Common myeloid progenitor, CD34-positive (primary cell): Measurements from ENCODE around the gene ARMC9.
A peak's percentile ranks its signal among the peaks of the same experiment; 100 is the strongest.

Experiments used
- CTCF ChIA-PET: fragments of 350-600 bp; sonication (Branson Sonifier 250); formaldehyde crosslinking; loops from one replicate; lab custom pipeline; 2021; ENCODE audit warnings: antibody characterized with exemption; lab: Charles Lee
- POLR2A ChIA-PET: fragments of 350-600 bp; sonication (Branson Sonifier 250); formaldehyde crosslinking; loops from one replicate; lab custom pipeline; 2021; ENCODE audit warnings: antibody characterized with exemption; lab: Charles Lee
- DNase-seq, 3 donors: peaks; one replicate each; pipeline versions ENCODE4 v3.0.0 to v3.0.0-alpha.2; 2013
- H3K27ac ChIP-seq, 2 experiments: 1 replicate in 1 of 2; 2 replicates in 1 of 2; pipeline ENCODE4 v1.7.0; 2013; ENCODE audit warnings: inconsistent platforms in 2 of 2, low read length in 2 of 2, mild to moderate bottlenecking in 2 of 2, low read depth in 1 of 2, moderate library complexity in 1 of 2; ENCODE audit not compliant: severe bottlenecking in 2 of 2, insufficient read depth in 1 of 2, poor library complexity in 1 of 2
- H3K27me3 ChIP-seq, 5 experiments: replicated peaks in 2 of 5; 1 replicate in 3 of 5; 2 replicates in 2 of 5; pipeline versions ENCODE4 v1.6.1 to v1.7.0; 2013; ENCODE audit warnings: low read length in 4 of 5, mild to moderate bottlenecking in 2 of 5, moderate library complexity in 2 of 5, inconsistent platforms in 1 of 5; ENCODE audit not compliant: insufficient read depth in 5 of 5, control insufficient read depth in 4 of 5
- H3K36me3 ChIP-seq, 4 experiments: 1 replicate in 2 of 4; 2 replicates in 2 of 4; pipeline versions ENCODE4 v1.6.1 to v1.7.0; 2013; ENCODE audit warnings: low read length in 3 of 4, control low read depth in 1 of 4, mild to moderate bottlenecking in 1 of 4; ENCODE audit not compliant: control insufficient read depth in 4 of 4, insufficient read depth in 4 of 4
- H3K4me1 ChIP-seq, 4 experiments: 1 replicate in 3 of 4; 2 replicates in 1 of 4; pipeline versions ENCODE4 v1.6.1 to v1.7.1; 2013; ENCODE audit warnings: low read length in 3 of 4, mild to moderate bottlenecking in 3 of 4, control low read depth in 1 of 4, inconsistent platforms in 1 of 4, moderate library complexity in 1 of 4; ENCODE audit not compliant: control insufficient read depth in 4 of 4, insufficient read depth in 4 of 4; ENCODE audit errors: control extremely low read depth in 1 of 4
- H3K4me3 ChIP-seq, 7 experiments: 1 replicate in 4 of 7; 2 replicates in 3 of 7; pipeline versions ENCODE4 v1.5.1 to v1.7.0; 2013; ENCODE audit warnings: mild to moderate bottlenecking in 7 of 7, low read length in 6 of 7, moderate library complexity in 6 of 7, inconsistent platforms in 2 of 7, low read depth in 2 of 7, control low read depth in 1 of 7; ENCODE audit not compliant: insufficient read depth in 4 of 7, control insufficient read depth in 1 of 7; ENCODE audit errors: extremely low read depth in 1 of 7
- H3K9me3 ChIP-seq, 5 experiments: 1 replicate in 4 of 5; 2 replicates in 1 of 5; pipeline versions ENCODE4 v1.6.1 to v1.7.1; 2013; ENCODE audit warnings: low read length in 4 of 5, mild to moderate bottlenecking in 2 of 5, inconsistent platforms in 1 of 5, low read depth in 1 of 5, moderate library complexity in 1 of 5; ENCODE audit not compliant: control insufficient read depth in 4 of 5, insufficient read depth in 2 of 5; ENCODE audit errors: control extremely low read depth in 1 of 5
- WGBS: methylation state at CpG from one replicate; pipeline ENCODE4 v1.1.5; 2013; ENCODE audit not compliant: insufficient coverage; 5-methylcytosine and 5-hydroxymethylcytosine counted together

The ARMC9 gene

GRCh38 chr2:231235217-231235616 lies 36.8 kb downstream of the ARMC9 start:
- ChIA-PET CTCF (interaction anchor here (0.9 to 1.1 kb wide), 4 partner anchors 9 to 177 kb away, joined by 4 read pairs; no protein-coding TSS in a partner anchor), POLR2A (no interaction called here)
- Histone ChIP-seq H3K27ac (no peak overlapping the region), H3K4me3 (no peak overlapping the region), H3K4me1 (peaks cover 0 to 4% (median 2%) of the 10 kb centered on the region in 4 experiments), H3K9me3 (no peaks in the 10 kb centered on the region), H3K36me3 (no peaks in the 10 kb centered on the region), H3K27me3 (no peaks in the 10 kb centered on the region)
- DNase-seq = peak in 2 of 3 donors; percentile 26 to 71
- 94% methylated on average over 5 of the region's 5 CpGs for WGBS

GRCh38 chr2:231238689-231239088 lies 40.3 kb downstream of the ARMC9 start:
- H3K36me3 ChIP-seq = no peaks in the 10 kb centered on the region
- H3K27ac ChIP-seq = no peak overlapping the region
- ChIA-PET CTCF (interaction anchor here (0.7 to 3.4 kb wide), 5 partner anchors 8 to 174 kb away, joined by 3 to 27 read pairs (median 4); no protein-coding TSS in a partner anchor), POLR2A (no interaction called here)
- H3K9me3 ChIP-seq = no peaks in the 10 kb centered on the region
- DNase-seq = peak in 1 of 3 donors; percentile 20
- H3K4me3 ChIP-seq = no peak overlapping the region
- 90% methylated on average over 2 of the region's 3 CpGs for WGBS
- no peaks in the 10 kb centered on the region for H3K27me3 ChIP-seq
- H3K4me1 ChIP-seq = peaks cover 0 to 9% (median 4%) of the 10 kb centered on the region in 4 experiments

- Histone ChIP-seq H3K27me3 (no peaks in the 10 kb centered on the region), H3K9me3 (no peaks in the 10 kb centered on the region), H3K36me3 (no peaks in the 10 kb centered on the region), H3K27ac (no peak overlapping the region), H3K4me3 (no peak overlapping the region), H3K4me1 (peaks cover 0 to 9% (median 5%) of the 10 kb centered on the region in 4 experiments)
- POLR2A ChIA-PET = no interaction called here
- no peak for DNase-seq
- 95% methylated on average over 3 of the region's 10 CpGs for WGBS
- CTCF ChIA-PET = interaction anchor here (0.9 to 3.4 kb wide), 4 partner anchors 10 to 173 kb away, joined by 3 to 27 read pairs (median 8); no protein-coding TSS in a partner anchor
These were observed 41.3 kb downstream of the ARMC9 start for GRCh38 chr2:231239751-231240150.

- no peak overlapping the region for H3K4me3 ChIP-seq
- no peaks in the 10 kb centered on the region for H3K36me3 ChIP-seq
- H3K27me3 ChIP-seq = no peaks in the 10 kb centered on the region
- peak in 2 of 3 donors; percentile 50 to 58 for DNase-seq
- CTCF ChIA-PET = no interaction called here
- 51% methylated on average over 5 of the region's 7 CpGs for WGBS
- no peak overlapping the region for H3K27ac ChIP-seq
- POLR2A ChIA-PET = no interaction called here
- no peaks in the 10 kb centered on the region for H3K9me3 ChIP-seq
- H3K4me1 ChIP-seq = peaks cover 0 to 10% (median 6%) of the 10 kb centered on the region in 4 experiments
These were observed 43.5 kb downstream of the ARMC9 start for GRCh38 chr2:231241755-231242507.

- H3K4me3 ChIP-seq = no peak overlapping the region
- WGBS = 100% methylated on average over 5 of the region's 7 CpGs
- no peaks in the 10 kb centered on the region for H3K9me3 ChIP-seq
- POLR2A ChIA-PET = no interaction called here
- H3K4me1 ChIP-seq = peaks cover 0 to 10% (median 6%) of the 10 kb centered on the region in 4 experiments
- no peak overlapping the region for H3K27ac ChIP-seq
- CTCF ChIA-PET = interaction anchor here (0.7 to 4.2 kb wide), 9 partner anchors 8 to 317 kb away, joined by 3 to 25 read pairs (median 4); no protein-coding TSS in a partner anchor
- DNase-seq = no peak
- H3K36me3 ChIP-seq = no peaks in the 10 kb centered on the region
- no peaks in the 10 kb centered on the region for H3K27me3 ChIP-seq
These were observed 45.4 kb downstream of the ARMC9 start for GRCh38 chr2:231243866-231244265.

GRCh38 chr2:231244382-231245248 lies 46.2 kb downstream of the ARMC9 start:
- H3K4me3 ChIP-seq = no peak overlapping the region
- no peak for DNase-seq
- peaks cover 0 to 10% (median 6%) of the 10 kb centered on the region in 4 experiments for H3K4me1 ChIP-seq
- WGBS = 87% methylated on average over 11 of the region's 15 CpGs
- no peaks in the 10 kb centered on the region for H3K27me3 ChIP-seq
- no peaks in the 10 kb centered on the region for H3K36me3 ChIP-seq
- CTCF ChIA-PET = interaction anchor here (0.7 to 4.2 kb wide), 8 partner anchors 9 to 316 kb away, joined by 3 to 25 read pairs (median 4); no protein-coding TSS in a partner anchor
- no peaks in the 10 kb centered on the region for H3K9me3 ChIP-seq
- H3K27ac ChIP-seq = no peak overlapping the region
- POLR2A ChIA-PET = no interaction called here
